ENCODE results near the gene FAM53B.

FAM53B gene

GRCh38 chr10:124713679-124714255, 30.4 kb downstream of the FAM53B start:
- no peak for TF ChIP-seq GATA1 (IDR thresholded peaks at IDR 0.05; ENCODE audit: low read depth, low read length)
- no peak for TF ChIP-seq POLR2A (IDR thresholded peaks at IDR 0.05; ENCODE audit: low read length)
- no peak for DNase-seq

GRCh38 chr10:124712704-124713407, 31.3 kb downstream of the FAM53B start:
- TF ChIP-seq POLR2A (IDR thresholded peaks at IDR 0.05; ENCODE audit: low read length) = no peak
- TF ChIP-seq GATA1 (IDR thresholded peaks at IDR 0.05; ENCODE audit: low read depth, low read length) = no peak
- DNase-seq = no peak

- TF ChIP-seq GATA1 (IDR thresholded peaks at IDR 0.05; ENCODE audit: low read depth, low read length) (no peak), POLR2A (IDR thresholded peaks at IDR 0.05; ENCODE audit: low read length) (no peak)
- DNase-seq = peak in 1 of 2 experiments; percentile 22
Observed at GRCh38 chr10:124711145-124711544, 33.0 kb downstream of the FAM53B start.

- TF ChIP-seq GATA1 (IDR thresholded peaks at IDR 0.05; ENCODE audit: low read depth, low read length) (no peak), POLR2A (IDR thresholded peaks at IDR 0.05; ENCODE audit: low read length) (no peak)
- DNase-seq = no peak
Observed at GRCh38 chr10:124710266-124710881, 33.8 kb downstream of the FAM53B start.

GRCh38 chr10:124709861-124710260, 34.3 kb downstream of the FAM53B start:
- TF ChIP-seq POLR2A (IDR thresholded peaks at IDR 0.05; ENCODE audit: low read length) (peak; percentile 36), GATA1 (IDR thresholded peaks at IDR 0.05; ENCODE audit: low read depth, low read length) (no peak)
- DNase-seq = peak; percentile 19 to 55

GRCh38 chr10:124708922-124709520, 35.2 kb downstream of the FAM53B start:
- DNase-seq = no peak
- TF ChIP-seq GATA1 (IDR thresholded peaks at IDR 0.05; ENCODE audit: low read depth, low read length) = no peak
- no peak for TF ChIP-seq POLR2A (IDR thresholded peaks at IDR 0.05; ENCODE audit: low read length)

- TF ChIP-seq GATA1 (IDR thresholded peaks at IDR 0.05; ENCODE audit: low read depth, low read length) (no peak), POLR2A (IDR thresholded peaks at IDR 0.05; ENCODE audit: low read length) (no peak)
- peak in 1 of 2 experiments; percentile 41 for DNase-seq
Observed at GRCh38 chr10:124708246-124708779, 35.9 kb downstream of the FAM53B start.

GRCh38 chr10:124707551-124707950, 36.6 kb downstream of the FAM53B start:
- TF ChIP-seq GATA1 (IDR thresholded peaks at IDR 0.05; ENCODE audit: low read depth, low read length) (no peak), POLR2A (IDR thresholded peaks at IDR 0.05; ENCODE audit: low read length) (no peak)
- DNase-seq = peak in 1 of 2 experiments; percentile 40

GRCh38 chr10:124707144-124707467, 37.1 kb downstream of the FAM53B start:
- peak; percentile 38 to 42 for DNase-seq
- TF ChIP-seq GATA1 (IDR thresholded peaks at IDR 0.05; ENCODE audit: low read depth, low read length) (no peak), POLR2A (IDR thresholded peaks at IDR 0.05; ENCODE audit: low read length) (no peak)

GRCh38 chr10:124706462-124707143, 37.6 kb downstream of the FAM53B start:
- peak; percentile 37 to 48 for DNase-seq
- TF ChIP-seq GATA1 (IDR thresholded peaks at IDR 0.05; ENCODE audit: low read depth, low read length) = no peak
- TF ChIP-seq POLR2A (IDR thresholded peaks at IDR 0.05; ENCODE audit: low read length) = no peak

- TF ChIP-seq POLR2A (IDR thresholded peaks at IDR 0.05; ENCODE audit: low read length) = no peak
- TF ChIP-seq GATA1 (IDR thresholded peaks at IDR 0.05; ENCODE audit: low read depth, low read length) = no peak
- peak; percentile 56 for DNase-seq
Observed at GRCh38 chr10:124705817-124706461, 38.2 kb downstream of the FAM53B start.

- no peak for TF ChIP-seq POLR2A (IDR thresholded peaks at IDR 0.05; ENCODE audit: low read length)
- TF ChIP-seq GATA1 (IDR thresholded peaks at IDR 0.05; ENCODE audit: low read depth, low read length) = no peak
- no peak for DNase-seq
Observed at GRCh38 chr10:124705381-124705740, 38.8 kb downstream of the FAM53B start.

All from erythroblast (primary cell).